ENCODE results near the gene THADA.

THADA gene

DNA sequence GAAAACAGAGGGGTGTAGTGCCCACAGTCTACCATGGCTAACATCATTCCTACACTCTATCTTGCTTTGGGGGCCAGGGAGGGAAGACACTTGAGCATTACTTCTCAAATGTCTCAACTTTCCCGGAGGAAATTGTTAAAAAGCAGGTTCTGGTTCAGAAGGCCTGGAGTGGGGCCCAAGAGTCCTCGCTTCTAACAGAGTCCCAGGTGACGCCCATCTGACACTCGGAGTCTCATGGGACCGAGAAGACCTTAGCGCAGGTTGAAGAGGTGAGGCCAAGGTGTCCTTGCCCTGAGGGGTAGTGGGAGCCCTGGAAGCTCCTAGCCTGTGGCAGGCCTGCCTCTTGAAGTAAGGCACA is 409.5 kb downstream of the THADA start:
- no peak for DNase-seq (ENCODE audit: low read depth)

DNA sequence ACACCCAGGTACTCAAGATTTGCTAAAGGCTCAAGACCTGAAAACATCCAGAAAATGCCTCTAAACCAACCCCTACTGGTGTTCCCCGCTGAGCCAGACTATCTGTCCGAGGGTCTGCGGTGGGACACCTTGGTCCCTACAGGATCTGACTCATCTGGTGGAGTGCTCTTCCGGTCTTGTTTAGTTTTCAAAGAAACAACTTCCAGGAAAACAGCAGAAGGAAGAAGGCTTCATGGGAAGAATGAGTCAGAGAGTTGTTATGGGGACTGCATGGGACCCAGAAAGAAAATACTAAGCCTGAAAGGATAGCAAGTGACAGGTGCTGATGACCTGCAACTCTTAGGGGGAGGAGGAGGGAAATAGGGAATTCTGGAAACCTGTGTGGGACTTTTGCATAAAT is 410.7 kb downstream of the THADA start:
- DNase-seq (ENCODE audit: low read depth) = no peak

DNA sequence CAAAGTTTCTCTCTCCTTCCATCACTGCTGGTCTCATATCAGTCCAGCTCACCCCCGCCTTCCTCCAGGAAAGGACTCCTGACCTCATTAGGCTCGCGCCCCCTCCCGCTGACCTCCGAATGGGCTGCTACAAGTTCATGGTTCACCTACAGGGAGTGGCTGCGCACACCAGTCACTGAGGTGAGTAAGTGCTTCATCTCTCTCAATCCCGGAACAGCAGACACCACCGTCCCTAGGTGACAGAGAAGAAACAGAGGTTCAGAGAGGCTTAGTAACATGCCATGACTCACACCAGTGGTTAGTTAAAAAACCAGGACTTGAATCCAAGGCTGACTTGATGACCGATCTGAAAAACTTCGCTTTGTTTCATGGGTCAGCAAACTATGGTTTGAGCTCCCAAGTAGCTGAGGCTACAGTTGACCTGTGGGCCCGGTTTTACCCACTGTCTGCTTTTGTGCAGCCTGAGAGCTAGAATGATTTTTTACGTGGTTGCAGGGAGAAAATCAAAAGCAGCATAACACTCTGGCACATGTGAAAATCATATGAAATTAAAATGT is 411.4 kb downstream of the THADA start:
- DNase-seq (ENCODE audit: low read depth) = no peak

DNA sequence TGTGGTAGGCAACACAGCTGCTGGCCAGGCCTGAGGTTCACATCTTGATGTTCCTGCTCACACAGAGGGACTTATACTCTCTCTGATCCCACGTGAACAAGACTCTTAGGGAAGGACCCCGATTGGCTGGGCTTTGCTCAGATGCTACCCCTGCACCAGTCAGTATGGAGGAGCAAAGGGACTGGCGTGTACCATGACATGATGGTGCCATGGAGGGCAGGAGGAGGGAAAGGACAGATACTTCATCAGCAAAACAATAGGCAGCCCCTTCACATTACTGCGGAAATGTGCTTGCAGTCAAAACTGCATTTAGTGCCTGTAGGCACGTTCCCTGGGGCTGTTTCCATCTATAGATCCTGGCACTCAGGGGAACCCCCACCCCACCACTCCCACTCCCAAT is 412.1 kb downstream of the THADA start:
- DNase-seq (ENCODE audit: low read depth) = no peak

DNA sequence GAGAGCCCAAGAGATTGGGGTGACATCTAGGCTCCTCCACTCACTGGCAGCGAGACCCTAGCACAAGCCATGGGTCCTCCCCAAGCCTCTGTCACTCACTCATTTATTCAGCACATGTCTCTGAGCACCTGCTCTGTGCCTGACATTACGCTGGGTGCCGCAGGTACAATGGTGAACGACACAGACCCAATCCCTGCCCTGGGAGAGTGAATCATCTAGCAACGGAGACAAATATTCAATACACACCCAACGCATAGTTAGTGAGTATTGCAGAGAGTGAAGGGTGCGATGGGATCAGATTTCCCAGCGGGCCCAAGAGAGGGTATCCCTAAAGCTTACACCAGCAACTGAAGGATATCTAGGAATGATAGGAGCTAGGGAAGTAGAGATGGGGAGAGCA is 414.9 kb downstream of the THADA start:
- DNase-seq (ENCODE audit: low read depth) = no peak

Data from T follicular helper cell (primary cell).